Middle frontal gyrus (tissue), 1 donor: Measurements from ENCODE around the gene POGLUT2.
"Not testable (repeated sequence)": the region's sequence is repeated elsewhere in the genome, so short reads cannot be mapped to it uniquely, and the experiment has no call there.

Source experiments
- DNase-seq: peaks from one replicate; pipeline ENCODE4 v3.0.0-alpha.2; 2015; ENCODE audit warnings: low spot score; ENCODE audit errors: extremely low spot score

Gene POGLUT2

GRCh38 chr13:102807699-102808098 is 8.9 kb upstream of the POGLUT2 start:
- no peak for DNase-seq

GRCh38 chr13:102805680-102806079 is 6.9 kb upstream of the POGLUT2 start:
- DNase-seq, result no peak

DNA sequence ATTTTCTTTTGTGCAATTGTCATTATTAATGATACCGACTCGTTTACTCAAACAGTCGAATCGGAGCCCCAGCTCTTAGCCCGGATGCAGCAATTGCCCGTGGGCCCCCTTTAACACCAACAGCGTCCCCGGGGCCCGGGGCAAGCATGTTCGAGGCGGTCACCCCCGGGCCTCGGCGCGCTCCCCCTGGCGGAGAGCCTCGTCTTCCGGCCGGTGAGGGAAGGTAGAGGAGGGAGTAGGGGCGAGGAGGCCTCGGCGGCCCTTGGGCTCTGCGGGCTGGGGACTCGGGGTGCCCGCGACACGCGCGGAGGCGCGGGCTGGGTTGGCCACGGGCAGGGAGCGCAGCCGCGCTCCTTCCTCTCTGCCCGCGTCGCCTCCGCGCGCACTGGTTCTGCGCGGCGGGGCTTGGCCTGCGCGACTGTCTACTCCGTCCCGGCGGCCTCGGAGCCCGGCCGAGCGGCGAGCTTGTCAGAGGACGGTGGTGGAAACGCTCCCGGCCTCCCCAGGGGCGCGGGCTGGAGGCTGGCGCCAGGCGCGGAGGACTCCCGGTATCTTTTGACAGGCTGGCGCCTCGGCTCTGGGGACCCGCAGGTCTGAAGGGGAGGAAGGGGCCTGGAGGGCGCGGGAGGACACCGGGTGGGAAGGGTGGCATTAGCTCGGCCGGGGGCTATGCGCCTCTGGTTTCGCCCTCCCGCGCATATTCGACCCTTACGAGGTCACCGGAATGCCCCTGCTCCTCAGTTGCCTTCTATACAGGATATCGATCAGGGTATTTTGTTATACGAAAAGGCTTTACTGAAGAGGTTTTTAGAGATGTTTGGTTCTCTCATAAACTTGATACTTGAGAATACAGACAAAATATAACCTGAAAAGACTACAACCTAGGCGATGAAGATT is 1.6 kb upstream of the POGLUT2 start:
- peak; percentile 44 for DNase-seq

DNA sequence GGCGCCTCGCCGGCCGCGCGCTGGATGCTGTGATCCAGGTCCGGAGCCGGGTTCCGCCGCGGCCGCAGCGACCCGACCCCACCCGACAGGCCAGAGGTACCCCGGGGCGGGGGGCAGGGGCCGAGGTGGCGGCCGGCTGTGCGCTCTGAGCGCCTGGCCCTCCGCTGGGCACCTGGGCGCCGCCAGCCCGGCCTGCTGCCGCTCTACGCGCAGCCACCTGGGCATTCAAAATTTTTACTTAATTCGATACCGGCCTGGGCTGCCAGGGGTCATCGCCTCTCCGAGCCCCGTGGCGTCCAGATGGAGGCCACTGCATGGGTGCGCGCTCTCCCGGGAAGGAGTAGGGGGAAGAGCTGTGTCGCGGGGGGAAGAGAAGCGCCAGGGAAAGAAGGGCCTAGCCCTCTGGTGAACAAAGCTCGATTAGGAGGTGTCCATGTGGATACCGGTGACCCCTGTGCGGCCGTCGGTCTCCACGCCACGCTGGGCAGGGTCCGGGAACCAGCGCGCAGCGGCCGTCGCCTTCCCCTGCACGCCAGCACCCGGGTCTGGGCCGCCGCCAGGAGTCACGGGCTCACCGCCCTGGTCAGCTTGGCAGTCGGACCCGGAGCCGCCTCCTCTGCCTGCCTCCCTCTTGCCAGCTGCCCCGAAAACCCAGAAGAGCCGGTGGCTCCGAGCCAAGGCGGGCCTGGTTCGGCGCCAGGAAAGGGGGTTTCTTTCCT is 809 bp upstream of the POGLUT2 start:
- no peak for DNase-seq

GRCh38 chr13:102793611-102794355 is 5.0 kb downstream of the POGLUT2 start:
- DNase-seq, result no peak

GRCh38 chr13:102792396-102792795 is 6.4 kb downstream of the POGLUT2 start:
- DNase-seq, result no peak

GRCh38 chr13:102788683-102789082 is 10.1 kb downstream of the POGLUT2 start:
- DNase-seq, result no peak

DNA sequence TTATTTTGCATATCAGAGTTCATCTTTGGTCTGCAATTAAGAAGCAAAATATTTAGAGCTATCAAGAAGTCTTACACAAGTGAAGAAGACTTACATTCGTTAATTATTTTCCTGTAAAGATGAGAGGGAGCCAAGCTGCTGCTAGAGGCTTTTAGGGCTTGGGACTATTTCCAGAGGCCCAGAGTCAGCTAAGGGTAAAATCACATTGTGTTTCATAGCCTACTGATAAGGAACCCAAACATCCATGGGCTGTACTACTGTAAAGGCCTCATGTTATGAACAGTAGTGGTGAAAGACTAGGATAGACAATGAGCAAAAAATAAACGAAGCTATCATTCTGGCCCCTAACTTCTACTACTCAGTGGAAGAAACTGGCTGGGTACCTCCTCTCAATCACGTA is 14.3 kb downstream of the POGLUT2 start:
- DNase-seq, result no peak

DNA sequence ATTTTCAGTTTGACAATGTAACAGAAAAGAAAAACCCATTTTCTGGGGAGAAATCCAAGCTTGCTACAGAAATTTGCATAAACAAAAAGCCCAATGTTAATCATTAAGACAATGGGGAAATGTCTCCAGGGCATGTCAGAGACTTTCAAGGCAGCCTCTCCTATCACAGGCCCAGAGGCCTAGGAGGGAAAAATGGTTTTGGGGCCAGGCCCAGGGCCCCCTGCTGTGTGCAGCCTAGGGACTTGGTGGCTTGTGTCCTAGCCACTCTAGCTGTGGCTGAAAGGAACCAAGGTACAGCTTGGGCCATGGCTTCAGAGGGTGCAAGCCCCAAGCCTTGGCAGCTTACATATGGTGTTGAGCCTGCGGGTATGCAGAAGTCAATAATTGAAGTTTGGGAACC is 17.2 kb downstream of the POGLUT2 start:
- no peak for DNase-seq

DNA sequence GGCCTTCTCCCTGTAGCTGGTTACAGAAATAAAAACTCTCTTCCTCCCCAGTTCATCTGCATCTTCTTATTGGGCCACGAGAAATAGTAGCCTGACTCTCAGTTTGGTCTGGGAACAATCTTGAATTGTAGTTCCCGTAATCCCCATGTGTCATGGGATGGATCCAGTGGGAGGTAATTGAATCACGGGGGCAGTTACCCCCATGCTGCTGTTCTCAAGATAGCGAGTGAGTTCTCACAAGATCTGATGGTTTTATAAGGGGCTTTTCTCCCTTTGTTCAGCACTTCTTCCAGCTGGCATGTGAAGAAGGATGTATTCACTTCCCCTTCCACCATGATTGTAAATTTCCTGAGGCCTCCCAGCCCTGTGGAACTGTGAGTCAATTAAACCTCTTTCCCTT is 18.1 kb downstream of the POGLUT2 start:
- not testable (repeated sequence) for DNase-seq

DNA sequence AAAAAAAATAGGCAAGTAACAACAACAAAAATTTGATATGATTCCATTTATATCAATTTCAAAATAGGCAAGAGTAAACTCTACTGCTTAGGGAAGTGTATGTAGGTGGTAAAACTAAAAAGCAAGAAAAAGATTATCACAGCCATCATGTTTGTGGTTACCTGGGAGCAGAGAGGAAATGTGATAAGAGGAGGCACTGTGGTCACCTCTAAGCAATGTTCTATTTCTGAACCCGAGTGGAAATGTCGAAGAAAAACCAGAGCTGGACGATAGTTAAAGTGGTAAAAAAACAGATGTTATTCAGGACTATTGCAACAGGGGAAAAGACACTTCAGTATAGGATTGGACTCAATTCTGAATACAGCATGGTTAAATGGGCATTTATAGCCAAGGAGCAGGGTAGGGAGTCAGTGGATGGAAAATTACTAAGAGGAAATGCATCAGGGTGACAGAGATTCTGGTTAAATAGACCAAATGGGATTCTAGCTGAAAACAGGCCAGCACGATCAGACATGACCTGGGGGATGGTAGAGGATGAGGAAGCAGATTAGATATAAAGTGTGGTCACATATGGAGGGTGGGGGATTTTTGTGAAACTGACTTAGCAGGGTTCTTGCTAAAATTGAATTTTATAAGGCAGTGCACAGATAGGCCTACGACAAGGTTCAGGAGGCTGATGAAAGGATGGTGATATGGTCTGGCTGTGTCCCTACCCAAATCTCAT is 19.2 kb downstream of the POGLUT2 start:
- DNase-seq, result no peak

DNA sequence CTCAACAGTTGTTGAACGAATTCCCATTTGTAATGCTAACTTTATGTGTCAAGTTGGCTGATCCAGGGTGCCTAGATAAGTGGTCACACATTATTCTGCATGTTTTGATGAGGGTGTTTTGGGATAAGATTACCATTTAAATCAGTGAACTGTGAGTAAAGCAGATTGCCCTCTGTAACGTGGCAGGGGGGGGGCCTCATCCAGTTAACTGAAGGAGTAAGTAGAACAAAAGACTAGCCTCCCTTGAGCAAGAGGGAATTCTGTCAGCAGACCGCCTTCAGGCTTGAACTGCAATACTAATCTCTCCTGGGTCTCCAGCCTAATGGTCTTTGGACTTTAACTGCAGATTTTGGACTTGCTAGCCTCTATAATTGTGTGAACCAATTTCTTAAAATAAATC is 21.0 kb downstream of the POGLUT2 start:
- no peak for DNase-seq

DNA sequence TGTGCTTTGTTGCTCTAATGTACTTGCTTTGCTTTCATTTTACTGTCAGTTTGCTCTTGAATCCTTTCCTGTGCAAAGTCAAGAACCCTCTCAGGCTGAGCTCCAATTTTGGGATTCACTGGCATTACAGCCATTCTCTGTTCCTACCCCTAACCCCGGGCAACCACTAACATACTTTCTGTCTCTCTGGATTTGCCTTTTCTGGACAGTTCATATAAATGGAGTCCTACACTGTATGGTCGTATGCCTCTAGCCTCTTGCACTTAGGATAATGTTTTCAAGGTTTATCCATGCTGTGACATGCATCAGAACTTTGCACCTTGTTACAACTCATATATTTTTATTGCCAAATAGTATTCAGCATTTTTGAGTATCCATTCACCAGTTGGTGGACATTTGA is 22.5 kb downstream of the POGLUT2 start:
- no peak for DNase-seq

GRCh38 chr13:102774591-102775520 is 23.9 kb downstream of the POGLUT2 start:
- no peak for DNase-seq

DNA sequence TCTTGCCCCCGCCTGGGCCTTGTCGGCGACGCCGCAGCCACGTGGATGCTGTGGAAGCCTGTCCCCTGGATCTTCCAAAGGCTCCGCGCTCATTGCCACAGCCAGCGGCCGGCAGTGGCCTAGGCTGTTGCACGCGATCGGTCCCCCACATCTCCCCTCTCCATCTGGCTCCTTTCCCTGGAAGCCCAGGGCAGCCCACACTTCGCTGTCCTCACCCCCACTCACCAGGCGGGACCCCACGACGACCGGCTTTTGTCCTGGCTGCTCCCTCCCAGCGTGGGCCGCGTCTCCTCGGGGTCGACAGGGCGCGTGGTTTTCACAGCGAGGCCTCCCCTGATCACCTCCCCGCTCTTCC is 24.6 kb downstream of the POGLUT2 start:
- no peak for DNase-seq

DNA sequence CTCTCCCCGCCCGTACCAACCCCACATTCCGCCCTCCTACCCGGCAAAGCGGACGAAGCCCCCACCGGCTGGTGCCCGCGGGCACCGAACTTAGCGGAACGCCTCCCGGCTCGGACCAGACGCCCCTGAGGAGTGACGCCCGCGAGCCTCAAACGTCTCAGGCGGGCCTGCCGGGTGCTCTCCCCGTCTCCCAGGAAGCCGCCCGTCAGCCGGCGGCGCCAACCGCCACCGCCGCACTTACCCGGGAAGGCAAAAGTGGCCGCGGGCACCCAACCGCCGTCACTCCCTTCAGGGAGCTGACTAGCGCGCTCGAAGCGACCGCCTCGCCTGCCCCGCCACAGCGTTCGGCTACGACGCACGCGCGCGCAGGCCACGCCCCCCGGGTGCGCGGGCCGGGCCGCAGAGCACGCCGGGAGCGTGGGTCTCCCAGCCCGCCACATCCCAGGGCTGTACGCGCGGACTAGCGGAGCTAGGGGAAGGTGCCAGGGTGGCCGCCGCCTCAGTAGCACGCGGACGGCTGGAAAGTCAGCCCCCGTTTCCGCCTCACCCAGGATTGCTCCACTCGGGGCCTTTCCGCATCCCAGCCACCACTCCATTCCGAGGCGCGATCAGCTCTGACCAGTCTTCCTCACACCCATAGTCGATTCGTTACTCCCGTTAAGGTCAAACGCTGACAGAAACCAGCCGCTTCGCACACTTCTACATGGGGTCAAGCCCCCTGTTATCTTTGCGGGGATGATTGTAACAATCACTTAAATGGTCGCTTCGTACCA is 25.1 kb downstream of the POGLUT2 start, which contains the start of gene TEX30:
Gene TEX30, minus strand, starts transcription at position 346 of the 773 bp plus-strand sequence. CDS start 3,760 bp downstream, outside the sequence.
- DNase-seq, result peak; percentile 69

DNA sequence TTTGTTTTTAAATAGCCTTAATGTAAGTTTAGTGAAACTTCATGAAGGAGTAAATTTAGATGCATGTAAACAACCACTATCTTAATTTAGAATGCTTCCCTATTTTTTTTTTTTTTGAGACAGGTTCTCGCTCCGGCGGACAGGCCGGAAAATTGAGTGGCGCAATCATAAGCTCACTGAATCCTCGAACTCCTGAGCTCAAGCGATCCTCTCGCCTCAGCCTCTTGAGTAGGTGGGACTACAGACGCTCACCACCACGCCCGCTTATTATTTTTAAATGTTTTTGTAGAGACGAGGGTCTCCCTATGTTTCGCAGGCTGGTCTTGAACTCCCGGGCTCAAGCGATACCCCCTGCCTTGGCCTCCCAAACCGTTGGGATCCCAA is 26.7 kb downstream of the POGLUT2 start:
- no peak for DNase-seq

DNA sequence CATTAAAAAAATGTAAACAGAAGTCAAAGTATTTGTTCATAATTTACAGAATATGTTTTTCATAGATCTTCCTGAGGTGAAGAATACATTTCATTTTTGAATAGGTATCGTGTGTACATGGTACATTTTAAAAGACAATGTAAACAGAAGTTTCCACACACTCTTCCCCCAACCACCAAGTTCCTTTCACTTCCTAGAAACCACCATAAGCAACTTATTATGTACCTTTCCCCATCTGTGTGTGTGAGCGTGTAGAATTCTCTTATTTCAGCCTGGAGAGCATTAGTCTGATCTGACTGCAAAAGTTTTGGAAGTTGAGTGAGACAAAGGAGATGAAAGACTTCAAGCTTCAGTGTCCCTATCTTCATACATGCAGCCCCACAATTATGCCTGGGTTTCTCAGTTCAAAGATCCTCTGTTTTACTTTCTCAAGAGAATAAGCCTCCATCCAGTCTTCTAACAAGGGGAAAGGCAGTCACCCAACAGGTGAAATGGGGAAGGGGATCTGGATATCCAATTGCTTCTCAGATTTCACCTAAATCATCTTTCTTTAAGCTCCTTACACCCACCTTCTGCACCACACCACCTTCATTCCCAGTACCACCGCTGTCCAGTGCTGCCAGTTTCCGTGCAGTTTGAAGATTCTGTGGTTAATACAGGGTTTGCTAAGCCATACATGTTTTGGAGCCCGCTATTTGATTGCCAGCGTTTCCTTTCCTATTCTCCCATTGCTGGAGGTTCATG is 27.3 kb downstream of the POGLUT2 start:
- no peak for DNase-seq

DNA sequence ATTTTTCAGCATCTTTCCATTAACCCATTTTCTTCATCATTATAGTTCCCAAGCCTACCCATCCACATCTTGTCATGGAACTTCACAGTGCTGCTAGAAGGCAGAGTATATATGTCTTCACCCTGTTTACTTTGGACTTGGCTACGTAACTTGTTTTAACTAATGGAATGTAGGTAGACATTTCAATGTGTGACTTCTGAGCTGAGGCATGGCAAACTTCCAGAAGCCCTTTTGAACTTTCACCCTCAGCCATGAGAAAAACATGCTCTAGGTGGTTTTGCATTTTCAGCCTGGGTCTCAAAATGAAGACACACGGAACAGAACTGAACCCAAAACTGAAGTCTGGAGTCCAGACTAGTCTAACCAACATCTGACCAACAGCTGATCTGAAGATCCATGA is 28.3 kb downstream of the POGLUT2 start:
- DNase-seq, result no peak
